DND-41 (cell line): Measurements from ENCODE around the gene SLC25A39.

Experiments
- ATAC-seq: fragments of 200-7000 bp; cut with Tn5 transposase; 3 replicates; pipeline ENCODE4 v1.9.1; 2021; ENCODE audit warnings: low read depth; ENCODE audit not compliant: insufficient read depth
- DNase-seq: peaks from one replicate; pipeline ENCODE4 v3.0.0-alpha.2; 2020
- H2AFZ ChIP-seq: 2 replicates; pipeline ENCODE4 v1.6.0; 2012; ENCODE audit warnings: low read depth, low read length
- H3K27ac ChIP-seq: 2 replicates; pipeline ENCODE4 v1.5.1; 2012; ENCODE audit warnings: low read length, inconsistent platforms
- H3K27me3 ChIP-seq: fragments of 200-600 bp; sonication (generic); 2 replicates; pipeline ENCODE4 v1.6.0; 2012; ENCODE audit warnings: low read length, mild to moderate bottlenecking, inconsistent platforms; ENCODE audit not compliant: insufficient read depth, poor library complexity
- H3K36me3 ChIP-seq: 2 replicates; pipeline ENCODE4 v1.5.1; 2012; ENCODE audit warnings: low read length, inconsistent platforms; ENCODE audit not compliant: insufficient read depth
- H3K4me1 ChIP-seq: 2 replicates; pipeline ENCODE4 v1.5.1; 2012; ENCODE audit warnings: mild to moderate bottlenecking, low read length; ENCODE audit not compliant: insufficient read depth
- H3K4me2 ChIP-seq: 2 replicates; pipeline ENCODE4 v1.6.0; 2012; ENCODE audit warnings: mild to moderate bottlenecking, moderate library complexity, low read length, inconsistent platforms; ENCODE audit not compliant: insufficient read depth
- H3K4me3 ChIP-seq, 2 experiments: fragments of 200-600 bp in 1 of 2; shearing (Covaris generic) in 1 of 2; 2 replicates each; pipeline ENCODE4 v1.5.1; 2012 to 2016; ENCODE audit warnings: inconsistent platforms in 2 of 2, low read length in 2 of 2, mild to moderate bottlenecking in 2 of 2, low read depth in 1 of 2, moderate library complexity in 1 of 2
- H3K79me2 ChIP-seq: 2 replicates; pipeline ENCODE4 v1.6.0; 2012; ENCODE audit warnings: low read length, inconsistent platforms; ENCODE audit not compliant: insufficient read depth
- H3K9ac ChIP-seq: 2 replicates; pipeline ENCODE4 v1.6.0; 2012; ENCODE audit warnings: low read depth, mild to moderate bottlenecking, inconsistent platforms, low read length, moderate library complexity
- H3K9me3 ChIP-seq: 2 replicates; pipeline ENCODE4 v1.5.1; 2012; ENCODE audit warnings: low read length, moderate library complexity, mild to moderate bottlenecking, inconsistent platforms; ENCODE audit not compliant: insufficient read depth, severe bottlenecking
- H4K20me1 ChIP-seq: 2 replicates; pipeline ENCODE4 v1.6.0; 2012; ENCODE audit warnings: low read length; ENCODE audit not compliant: insufficient read depth
- CTCF ChIP-seq: IDR thresholded peaks from 2 replicates; pipeline ENCODE4 v1.5.1; 2012; ENCODE audit warnings: borderline replicate concordance, low read length, moderate library complexity, mild to moderate bottlenecking; ENCODE audit not compliant: poor library complexity, severe bottlenecking; ENCODE audit errors: extremely low read depth
- EZH2 ChIP-seq: IDR thresholded peaks from 3 replicates; pipeline ENCODE4 v1.6.1; 2012; ENCODE audit warnings: borderline replicate concordance, low read depth, mild to moderate bottlenecking, moderate library complexity, low read length, inconsistent platforms; ENCODE audit not compliant: severe bottlenecking

The SLC25A39 gene

DNA sequence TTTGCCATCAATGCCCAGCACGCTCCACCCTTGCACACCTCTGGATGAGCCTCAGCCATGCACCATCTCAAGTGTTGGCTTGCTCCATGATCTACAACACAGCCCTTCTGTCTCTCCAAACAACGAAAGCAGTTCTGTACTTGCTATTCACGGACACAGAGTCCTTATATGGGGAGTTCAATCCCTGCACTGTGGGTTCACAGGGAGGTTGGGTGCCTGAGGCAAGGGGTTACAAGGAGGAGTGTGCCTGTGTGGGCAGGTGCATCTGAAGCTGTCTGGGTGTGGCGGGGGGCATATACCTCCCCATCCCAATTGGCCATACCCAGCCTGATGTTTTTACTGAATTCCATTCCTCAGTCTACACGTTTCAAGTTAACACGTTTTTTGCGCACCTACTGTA, 10.6 kb downstream of the SLC25A39 start:
- no peak overlapping the region for H3K4me3 ChIP-seq
- H3K79me2 ChIP-seq: no peaks in the 10 kb centered on the region
- peaks cover 2% of the 10 kb centered on the region for H3K4me1 ChIP-seq
- no peak overlapping the region for H3K27ac ChIP-seq
- no peak overlapping the region for H3K4me2 ChIP-seq
- no peak for TF ChIP-seq EZH2
- TF ChIP-seq CTCF: no peak
- no peaks in the 10 kb centered on the region for H3K36me3 ChIP-seq
- no peaks in the 10 kb centered on the region for H3K9me3 ChIP-seq
- H3K9ac ChIP-seq: no peak overlapping the region
- no peak for ATAC-seq
- no peak overlapping the region for H2AFZ ChIP-seq
- no peak for DNase-seq
- H4K20me1 ChIP-seq: peaks cover 14% of the 10 kb centered on the region
- peaks cover 17% of the 10 kb centered on the region for H3K27me3 ChIP-seq

- H3K27me3 ChIP-seq: peaks cover 17% of the 10 kb centered on the region
- H3K36me3 ChIP-seq: no peaks in the 10 kb centered on the region
- H3K27ac ChIP-seq: no peak overlapping the region
- H3K9ac ChIP-seq: no peak overlapping the region
- TF ChIP-seq CTCF (no peak), EZH2 (no peak)
- H3K4me2 ChIP-seq: no peak overlapping the region
- peaks cover 15% of the 10 kb centered on the region for H3K4me1 ChIP-seq
- no peak for DNase-seq
- no peaks in the 10 kb centered on the region for H3K9me3 ChIP-seq
- H2AFZ ChIP-seq: no peak overlapping the region
- no peak overlapping the region for H3K4me3 ChIP-seq
- ATAC-seq: no peak
- peaks cover 8% of the 10 kb centered on the region for H4K20me1 ChIP-seq
- no peaks in the 10 kb centered on the region for H3K79me2 ChIP-seq
Measured at GRCh38 chr17:44312396-44313104, 12.1 kb downstream of the SLC25A39 start.

DNA sequence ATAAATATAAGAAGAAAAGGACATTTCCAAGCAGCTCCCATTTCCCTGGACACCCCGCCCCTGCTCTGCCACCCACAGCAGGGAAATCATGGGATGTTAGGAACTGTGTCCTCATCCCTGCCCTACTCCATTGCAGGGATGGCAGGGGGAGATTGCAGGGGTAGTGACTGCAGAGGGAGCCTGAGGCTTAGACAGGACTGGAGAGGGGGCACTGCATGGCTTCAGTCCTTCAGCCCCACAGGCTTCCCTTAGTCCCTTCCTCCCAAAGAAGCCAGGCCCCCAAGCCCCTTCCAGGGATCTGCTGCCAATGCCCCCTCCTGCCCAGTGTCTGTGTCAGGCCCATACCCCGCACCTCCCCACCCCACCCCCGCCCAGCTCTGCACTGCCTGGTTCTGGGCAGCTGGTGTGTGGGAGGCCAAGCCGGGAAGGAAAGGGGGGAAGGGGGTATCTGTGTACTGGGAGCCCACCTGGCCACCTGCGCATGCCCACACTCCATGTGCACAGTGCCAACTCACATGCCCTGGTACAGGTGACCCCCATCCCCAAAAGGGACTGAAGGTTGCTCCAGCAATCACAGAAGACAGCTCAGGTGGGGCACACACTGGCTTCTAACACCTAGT, 13.0 kb downstream of the SLC25A39 start:
- no peak overlapping the region for H3K9ac ChIP-seq
- no peaks in the 10 kb centered on the region for H3K79me2 ChIP-seq
- TF ChIP-seq CTCF: no peak
- TF ChIP-seq EZH2: no peak
- no peak overlapping the region for H3K27ac ChIP-seq
- no peak overlapping the region for H2AFZ ChIP-seq
- peaks cover 19% of the 10 kb centered on the region for H3K4me1 ChIP-seq
- peaks cover 8% of the 10 kb centered on the region for H4K20me1 ChIP-seq
- H3K4me3 ChIP-seq: no peak overlapping the region
- peaks cover 17% of the 10 kb centered on the region for H3K27me3 ChIP-seq
- H3K36me3 ChIP-seq: no peaks in the 10 kb centered on the region
- no peaks in the 10 kb centered on the region for H3K9me3 ChIP-seq
- ATAC-seq (no peak), DNase-seq (no peak)
- H3K4me2 ChIP-seq: no peak overlapping the region
